RWPE2 (cell line): ENCODE measurements around the gene PRMT9.

Experiments used
- ATAC-seq: fragments of 200-7000 bp; cut with Tn5 transposase; 3 replicates; pipeline ENCODE4 v1.9.1; 2021; ENCODE audit warnings: low read depth
- DNase-seq: peaks from one replicate; pipeline ENCODE4 v3.0.0-alpha.2; 2020; ENCODE audit warnings: low spot score
- H3K27ac ChIP-seq: fragments of 450-650 bp; 2 replicates; pipeline ENCODE4 v1.5.1; 2017; ENCODE audit warnings: mild to moderate bottlenecking; ENCODE audit not compliant: poor library complexity, severe bottlenecking
- H3K27me3 ChIP-seq: fragments of 250-450 bp; sonication (Bioruptor Pico); 2 replicates; pipeline ENCODE4 v1.5.1; 2021; ENCODE audit warnings: mild to moderate bottlenecking, moderate library complexity; ENCODE audit not compliant: insufficient read depth, poor library complexity, severe bottlenecking
- H3K36me3 ChIP-seq: fragments of 250-450 bp; sonication (Bioruptor Pico); 2 replicates; pipeline ENCODE4 v1.5.1; 2020; ENCODE audit warnings: low read depth, mild to moderate bottlenecking, moderate library complexity
- H3K4me1 ChIP-seq: fragments of 250-450 bp; sonication (Bioruptor Pico); 2 replicates; pipeline ENCODE4 v1.5.1; 2021; ENCODE audit warnings: mild to moderate bottlenecking, moderate library complexity; ENCODE audit not compliant: insufficient read depth, poor library complexity, severe bottlenecking
- H3K4me3 ChIP-seq: fragments of 250-450 bp; sonication (Bioruptor Pico); 2 replicates; pipeline ENCODE4 v1.5.1; 2021; ENCODE audit warnings: mild to moderate bottlenecking, moderate library complexity; ENCODE audit not compliant: severe bottlenecking
- H3K9me3 ChIP-seq: fragments of 250-450 bp; sonication (Bioruptor Pico); 2 replicates; pipeline ENCODE4 v1.5.1; 2021; ENCODE audit warnings: mild to moderate bottlenecking, moderate library complexity; ENCODE audit not compliant: severe bottlenecking
- CTCF ChIP-seq: fragments of 450-650 bp; IDR thresholded peaks from one replicate; pipeline ENCODE4 v1.5.1; 2017; ENCODE audit warnings: mild to moderate bottlenecking, moderate library complexity; ENCODE audit not compliant: poor library complexity, severe bottlenecking

PRMT9 gene

GRCh38 chr4:147658501-147658900 is 25.5 kb downstream of the PRMT9 start:
- DNase-seq (no peak), ATAC-seq (no peak)
- Histone ChIP-seq H3K27me3 (no peaks in the 10 kb centered on the region), H3K4me3 (no peak overlapping the region), H3K27ac (no peak overlapping the region), H3K36me3 (peaks cover 32% of the 10 kb centered on the region), H3K4me1 (no peaks in the 10 kb centered on the region), H3K9me3 (no peaks in the 10 kb centered on the region)
- no peak for TF ChIP-seq CTCF

GRCh38 chr4:147655639-147656038 is 28.3 kb downstream of the PRMT9 start:
- TF ChIP-seq CTCF, result no peak
- DNase-seq (no peak), ATAC-seq (no peak)
- Histone ChIP-seq H3K4me1 (no peaks in the 10 kb centered on the region), H3K9me3 (no peaks in the 10 kb centered on the region), H3K36me3 (peaks cover 35% of the 10 kb centered on the region), H3K4me3 (no peak overlapping the region), H3K27me3 (no peaks in the 10 kb centered on the region), H3K27ac (no peak overlapping the region)

GRCh38 chr4:147651563-147651962 is 32.4 kb downstream of the PRMT9 start:
- no peak for TF ChIP-seq CTCF

GRCh38 chr4:147648656-147649055 is 35.3 kb downstream of the PRMT9 start:
- Histone ChIP-seq H3K9me3 (peaks cover 2% of the 10 kb centered on the region), H3K27me3 (no peaks in the 10 kb centered on the region), H3K36me3 (peaks cover 28% of the 10 kb centered on the region), H3K4me3 (no peak overlapping the region), H3K27ac (no peak overlapping the region), H3K4me1 (peaks cover 6% of the 10 kb centered on the region)
- ATAC-seq (no peak), DNase-seq (no peak)
- TF ChIP-seq CTCF, result no peak

More at GRCh38 chr4:147651563-147651962, 32.4 kb downstream of the PRMT9 start:
- no peak for ATAC-seq
- Histone ChIP-seq H3K9me3 (peaks cover 2% of the 10 kb centered on the region), H3K27ac (no peak overlapping the region), H3K36me3 (peaks cover 23% of the 10 kb centered on the region), H3K4me1 (no peaks in the 10 kb centered on the region), H3K4me3 (no peak overlapping the region), H3K27me3 (no peaks in the 10 kb centered on the region)
- DNase-seq, result no peak

GRCh38 chr4:147645099-147645498 is 38.9 kb downstream of the PRMT9 start:
- H3K27ac ChIP-seq, result no peak overlapping the region
- ATAC-seq, result no peak

More at GRCh38 chr4:147645099-147645498, 38.9 kb downstream of the PRMT9 start:
- H3K27me3 ChIP-seq, result no peaks in the 10 kb centered on the region
- no peak for DNase-seq
- no peak for TF ChIP-seq CTCF
- H3K9me3 ChIP-seq, result peaks cover 2% of the 10 kb centered on the region
- peaks cover 6% of the 10 kb centered on the region for H3K4me1 ChIP-seq
- peaks cover 30% of the 10 kb centered on the region for H3K36me3 ChIP-seq
- H3K4me3 ChIP-seq, result no peak overlapping the region
